ENCODE results near the gene OR56B1.

Gene OR56B1

GRCh38 chr11:5722622-5723021 lies 13.6 kb upstream of the OR56B1 start:
- H3K4me3 ChIP-seq (replicated peaks; ENCODE audit: insufficient read depth, low read length), result no peak overlapping the region
- H3K27me3 ChIP-seq (ENCODE audit: insufficient read depth, poor library complexity, severe bottlenecking), result peaks cover 4% of the 10 kb centered on the region
- DNase-seq (ENCODE audit: low read depth in 1 of 2, low spot score in 1 of 2), result no peak
- no peak overlapping the region for H3K27ac ChIP-seq (replicated peaks)
- TF ChIP-seq POLR2AphosphoS5 (IDR thresholded peaks at IDR 0.05; ENCODE audit: low read depth) (no peak), SPI1 (IDR thresholded peaks at IDR 0.05; ENCODE audit: borderline replicate concordance, low read depth) (no peak), CTCF (IDR thresholded peaks at IDR 0.05; ENCODE audit: insufficient read depth, low read length) (no peak), REST (IDR thresholded peaks at IDR 0.05; ENCODE audit: insufficient replicate concordance, low read depth) (no peak), GABPA (IDR thresholded peaks at IDR 0.05; ENCODE audit: low read depth) (no peak)

- no peak for TF ChIP-seq GABPA (IDR thresholded peaks at IDR 0.05; ENCODE audit: low read depth)
- TF ChIP-seq SPI1 (IDR thresholded peaks at IDR 0.05; ENCODE audit: borderline replicate concordance, low read depth), result no peak
- no peak for TF ChIP-seq REST (IDR thresholded peaks at IDR 0.05; ENCODE audit: insufficient replicate concordance, low read depth)
- TF ChIP-seq POLR2AphosphoS5 (IDR thresholded peaks at IDR 0.05; ENCODE audit: low read depth), result no peak
- TF ChIP-seq CTCF (IDR thresholded peaks at IDR 0.05; ENCODE audit: insufficient read depth, low read length), result no peak
- no peak overlapping the region for H3K27ac ChIP-seq (replicated peaks)
- H3K27me3 ChIP-seq (ENCODE audit: insufficient read depth, poor library complexity, severe bottlenecking), result peaks cover 4% of the 10 kb centered on the region
- DNase-seq (ENCODE audit: low read depth in 1 of 2, low spot score in 1 of 2), result no peak
- H3K4me3 ChIP-seq (replicated peaks; ENCODE audit: insufficient read depth, low read length), result no peak overlapping the region
These were observed 9.9 kb upstream of the OR56B1 start for GRCh38 chr11:5726351-5726750.

- Histone ChIP-seq H3K27me3 (ENCODE audit: insufficient read depth, poor library complexity, severe bottlenecking) (peaks cover 4% of the 10 kb centered on the region), H3K4me3 (replicated peaks; ENCODE audit: insufficient read depth, low read length) (no peak overlapping the region), H3K27ac (replicated peaks) (no peak overlapping the region)
- TF ChIP-seq SPI1 (IDR thresholded peaks at IDR 0.05; ENCODE audit: borderline replicate concordance, low read depth), result no peak
- no peak for TF ChIP-seq REST (IDR thresholded peaks at IDR 0.05; ENCODE audit: insufficient replicate concordance, low read depth)
- TF ChIP-seq POLR2AphosphoS5 (IDR thresholded peaks at IDR 0.05; ENCODE audit: low read depth), result no peak
- no peak for TF ChIP-seq GABPA (IDR thresholded peaks at IDR 0.05; ENCODE audit: low read depth)
- TF ChIP-seq CTCF (IDR thresholded peaks at IDR 0.05; ENCODE audit: insufficient read depth, low read length), result no peak
- DNase-seq (ENCODE audit: low read depth in 1 of 2, low spot score in 1 of 2), result no peak
These were observed 8.6 kb upstream of the OR56B1 start for GRCh38 chr11:5727691-5728090.

Measured in HL-60 (cell line).